CD4-positive, alpha-beta T cell treated with Interleukin-2 at 100 ng/mL for 4 hours (primary cell): ENCODE measurements around the gene BTNL9.
"Not testable (repeated sequence)": the region's sequence is repeated elsewhere in the genome, so short reads cannot be mapped to it uniquely, and the experiment has no call there.

ENCODE experiments used
- DNase-seq: peaks from one replicate; pipeline ENCODE4 v3.0.0-alpha.2; 2020; ENCODE audit warnings: low spot score

The BTNL9 gene

DNA sequence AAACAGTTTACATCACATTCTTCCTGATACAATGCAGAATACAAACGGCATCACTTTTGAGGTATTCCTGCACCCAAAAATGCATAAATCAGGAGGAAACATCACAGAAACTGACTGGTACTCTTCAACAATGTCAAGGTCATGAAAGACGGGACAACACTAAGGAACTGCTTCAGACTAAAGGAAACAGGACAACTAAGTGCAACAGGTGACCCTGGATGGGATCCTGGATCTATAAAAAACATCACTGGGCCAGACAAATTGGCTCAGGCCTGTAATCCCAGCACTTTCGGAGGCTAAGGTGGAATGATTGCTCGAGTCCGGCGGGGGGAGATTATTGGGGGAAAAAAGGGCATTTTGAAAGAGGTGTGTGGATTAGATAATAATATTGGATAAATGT is 22.6 kb downstream of the BTNL9 start:
- no peak for DNase-seq

DNA sequence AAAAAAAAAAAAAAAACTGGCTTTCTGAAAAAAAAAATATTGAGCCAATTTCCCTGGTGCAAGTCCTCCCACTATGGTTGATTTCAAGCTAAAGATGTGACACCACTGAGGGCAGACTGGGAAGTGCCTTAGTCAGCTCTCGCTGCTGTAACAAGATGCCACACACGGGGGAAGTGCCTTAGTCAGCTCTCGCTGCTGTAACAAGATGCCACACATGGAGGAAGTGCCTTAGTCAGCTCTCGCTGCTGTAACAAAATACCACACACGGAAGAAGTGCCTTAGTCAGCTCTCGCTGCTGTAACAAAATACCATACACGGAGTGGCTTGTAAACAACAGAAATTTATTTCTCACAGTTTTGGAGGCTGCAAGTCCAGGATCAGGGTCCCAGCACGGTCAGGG is 23.4 kb downstream of the BTNL9 start:
- no peak for DNase-seq

DNA sequence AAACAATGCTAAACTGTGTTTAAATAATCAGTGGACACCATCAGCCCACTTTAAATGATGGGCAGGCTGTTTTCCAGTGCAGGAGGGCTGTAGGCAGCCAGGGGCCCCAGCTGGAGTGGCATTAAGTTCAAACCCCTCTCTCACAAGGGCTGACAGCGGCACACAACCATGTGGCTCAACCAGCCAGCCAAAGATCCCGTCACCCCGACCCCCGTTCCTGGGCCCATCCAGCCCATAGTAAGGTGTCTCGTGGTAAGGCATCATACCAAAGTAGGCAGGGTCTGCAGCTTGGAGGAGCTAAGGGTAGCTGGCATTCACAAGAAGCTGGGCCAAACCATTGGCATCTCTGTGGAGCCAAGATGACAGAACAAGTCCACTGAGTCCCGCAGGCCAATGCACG is 24.9 kb downstream of the BTNL9 start:
- no peak for DNase-seq

DNA sequence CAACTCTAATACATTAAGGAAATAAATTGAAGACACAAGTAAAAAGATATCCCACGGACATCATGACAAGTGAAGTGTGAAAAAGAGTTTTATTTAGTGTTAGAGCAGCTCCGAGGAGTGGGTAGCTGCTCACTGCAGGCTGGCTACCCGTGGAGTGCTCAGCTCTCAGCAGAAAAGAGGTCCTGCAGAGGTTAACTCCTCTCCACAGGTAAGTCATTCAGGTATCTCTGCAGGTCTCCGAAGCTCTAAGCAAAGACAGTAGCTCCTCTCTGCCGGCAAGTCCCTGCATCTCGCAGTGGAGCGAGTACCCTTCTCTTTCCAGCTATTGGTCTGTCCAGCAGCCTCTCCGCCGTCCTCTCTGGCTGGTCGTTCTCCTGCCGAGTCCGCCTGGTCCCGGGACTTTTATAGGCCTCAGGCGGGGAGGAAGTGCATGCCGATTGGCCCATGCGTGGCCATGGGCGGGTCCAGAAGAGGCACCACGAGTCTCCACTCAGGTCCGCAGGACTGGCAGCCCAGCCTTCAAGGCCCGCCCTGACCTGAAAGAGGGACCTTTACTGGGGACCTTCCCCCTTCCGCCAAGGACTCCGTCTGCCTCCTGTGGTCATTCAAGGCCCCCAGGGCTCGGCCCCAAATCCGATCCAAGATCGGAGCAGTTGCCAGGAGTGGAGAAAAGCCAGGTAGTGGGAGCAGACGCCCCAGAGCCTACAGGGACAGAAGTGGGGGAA is 29.9 kb downstream of the BTNL9 start:
- DNase-seq = no peak

DNA sequence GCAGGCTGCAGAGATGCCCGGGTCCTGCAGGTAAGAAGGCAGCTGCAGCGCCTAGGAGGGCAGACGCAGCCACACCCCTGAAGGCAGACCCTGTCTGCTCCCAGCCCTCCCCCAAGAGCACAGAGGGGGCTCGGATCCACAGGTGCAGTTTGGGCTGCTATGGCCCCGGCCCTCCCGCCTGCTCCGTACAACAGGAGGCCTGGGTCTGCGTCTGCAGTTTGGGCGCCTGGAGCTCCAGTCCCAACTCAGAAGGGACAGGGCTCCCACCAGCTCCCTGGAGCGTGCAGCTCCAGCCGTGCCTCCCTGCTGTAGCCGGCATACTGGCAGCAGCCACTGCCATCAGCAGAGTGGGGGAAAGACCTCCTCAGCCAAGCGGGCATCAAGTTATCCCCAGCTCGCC is 30.5 kb downstream of the BTNL9 start:
- no peak for DNase-seq

DNA sequence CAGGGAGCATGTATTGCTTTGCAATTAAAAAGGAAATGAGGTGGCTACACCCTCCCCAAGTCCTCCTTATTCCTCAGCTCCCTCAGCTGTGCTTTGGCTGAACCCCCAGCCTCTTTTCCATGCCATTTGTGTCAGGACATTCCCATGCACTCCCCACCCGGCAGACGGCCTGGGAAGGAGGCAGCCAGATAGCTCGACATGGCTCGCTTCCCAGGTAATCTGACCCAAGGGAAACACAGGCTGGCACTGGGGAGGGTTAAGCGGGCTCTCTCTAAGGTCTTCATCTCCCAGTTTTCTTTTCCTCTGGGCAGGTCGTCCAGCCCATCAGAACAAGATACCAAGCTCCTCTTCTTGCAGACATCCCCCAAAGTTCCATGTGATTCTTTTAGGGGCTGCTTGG is 31.2 kb downstream of the BTNL9 start:
- DNase-seq = no peak

DNA sequence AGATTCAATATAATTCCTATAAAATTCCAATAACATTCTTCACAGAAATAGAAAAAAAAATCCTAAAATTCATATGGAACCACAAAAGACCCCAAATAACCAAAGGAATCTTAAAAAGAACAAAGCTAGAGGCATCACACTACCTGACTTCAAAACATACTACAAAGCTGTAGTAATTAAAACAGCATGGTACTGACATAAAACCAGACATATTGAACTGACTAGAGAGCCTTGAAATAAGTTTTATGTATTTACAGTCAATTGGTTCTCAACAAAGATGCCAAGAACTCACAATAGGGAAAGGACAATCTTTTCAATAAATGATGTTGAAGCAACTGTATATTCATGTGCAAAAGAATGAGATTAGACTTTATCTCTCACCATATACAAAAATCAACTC is 36.9 kb downstream of the BTNL9 start:
- DNase-seq = no peak

DNA sequence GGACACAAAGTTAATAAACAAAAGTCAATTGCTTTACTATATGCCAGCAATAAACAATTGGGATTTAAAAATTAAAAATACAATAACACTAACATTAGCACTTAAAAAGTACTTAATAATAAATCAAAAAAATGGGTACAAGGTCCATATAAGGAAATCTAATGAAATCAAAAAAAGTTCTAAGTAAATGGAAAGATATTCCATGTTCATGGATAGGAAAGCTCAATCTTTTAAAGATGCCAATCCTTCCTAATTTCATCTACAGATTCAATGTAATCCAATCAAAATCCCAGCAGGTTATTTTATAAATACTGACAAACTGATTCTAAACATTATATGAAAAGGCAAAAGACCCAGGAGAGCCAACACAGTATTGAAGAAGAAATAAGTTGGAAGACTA is 41.9 kb downstream of the BTNL9 start:
- DNase-seq = no peak

DNA sequence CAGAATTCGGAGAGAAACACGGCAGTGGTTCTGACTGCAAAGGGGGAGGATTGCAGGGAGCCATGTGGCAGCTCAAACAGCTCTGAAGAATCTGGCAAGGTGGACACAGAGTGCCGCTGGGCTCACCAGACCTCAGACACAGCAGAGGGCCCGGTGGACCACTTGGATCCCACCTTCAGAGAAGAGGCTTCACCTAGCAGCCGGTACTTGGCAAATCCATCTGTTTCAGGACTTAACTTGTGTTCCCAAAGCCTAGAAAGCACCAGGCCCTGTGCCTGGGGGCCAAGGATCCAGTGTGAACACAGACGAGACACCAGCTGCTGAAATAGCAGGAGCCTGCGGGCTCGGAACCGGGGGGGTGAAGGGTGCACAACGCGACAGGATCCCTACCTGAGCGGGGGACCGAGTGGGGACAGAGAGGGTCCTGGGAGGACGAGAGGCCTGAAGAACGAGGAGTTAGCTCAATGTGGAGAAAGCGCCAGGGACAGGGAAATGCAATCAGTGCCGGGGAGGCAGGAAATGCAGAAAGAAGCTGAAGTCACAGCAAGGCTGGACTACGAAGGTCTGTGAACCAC is 44.6 kb downstream of the BTNL9 start:
- DNase-seq = no peak

DNA sequence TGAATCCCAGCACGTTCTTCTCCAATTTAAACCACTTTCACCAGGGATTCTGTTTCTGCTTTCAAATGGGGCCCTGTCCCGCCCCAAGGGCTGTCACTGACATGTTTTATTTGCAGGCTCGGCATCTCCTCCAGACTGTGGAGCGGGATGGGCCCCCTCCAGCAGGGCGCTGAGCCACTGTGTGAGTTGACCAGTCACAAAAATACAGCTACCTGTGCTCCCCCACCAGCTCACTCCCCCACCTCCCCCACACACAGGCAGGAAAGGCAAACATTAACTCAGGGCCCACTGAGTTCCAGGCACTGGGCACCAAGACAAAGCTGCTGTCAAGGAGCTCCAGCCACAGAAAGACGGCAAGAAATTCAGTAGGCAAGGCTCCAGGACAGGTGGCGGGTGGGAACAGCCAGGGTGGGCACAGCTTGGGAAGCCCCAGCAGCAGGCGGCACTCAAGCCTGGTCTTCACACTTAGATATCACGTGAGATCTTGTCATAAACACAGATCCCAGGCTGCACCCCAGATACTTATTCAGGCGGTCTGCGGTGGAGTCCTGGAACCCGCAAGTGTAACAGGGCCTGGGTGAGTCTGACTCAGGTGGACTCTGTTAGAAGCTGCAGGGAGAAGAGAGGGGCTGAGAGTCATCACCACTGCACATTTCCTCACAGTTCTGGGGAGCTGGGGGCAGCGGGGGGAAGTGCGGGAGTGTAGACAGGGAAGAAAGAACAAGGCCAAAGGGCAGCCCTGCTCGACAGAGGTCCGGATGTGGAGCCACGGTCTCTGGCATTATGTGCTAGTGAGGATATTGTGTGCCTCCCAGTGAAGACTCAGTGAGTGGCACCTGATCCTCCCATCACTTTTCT is 46.2 kb downstream of the BTNL9 start:
- no peak for DNase-seq

DNA sequence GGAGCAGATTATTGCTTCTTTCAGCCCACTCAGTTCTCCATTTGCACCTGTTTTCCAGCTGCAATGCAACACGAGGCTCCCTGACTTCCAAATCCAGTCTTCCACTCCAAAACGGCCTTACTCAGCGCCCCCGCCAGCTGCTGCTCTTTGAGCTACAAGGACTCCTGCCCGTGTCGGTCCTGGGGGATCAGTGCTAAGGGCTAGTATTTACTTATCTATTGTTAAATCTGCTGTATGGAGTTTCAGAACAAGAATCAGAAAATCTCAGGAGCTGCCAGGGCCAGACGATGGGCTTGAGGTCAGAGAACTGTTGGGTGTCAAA is 46.8 kb downstream of the BTNL9 start:
- no peak for DNase-seq

DNA sequence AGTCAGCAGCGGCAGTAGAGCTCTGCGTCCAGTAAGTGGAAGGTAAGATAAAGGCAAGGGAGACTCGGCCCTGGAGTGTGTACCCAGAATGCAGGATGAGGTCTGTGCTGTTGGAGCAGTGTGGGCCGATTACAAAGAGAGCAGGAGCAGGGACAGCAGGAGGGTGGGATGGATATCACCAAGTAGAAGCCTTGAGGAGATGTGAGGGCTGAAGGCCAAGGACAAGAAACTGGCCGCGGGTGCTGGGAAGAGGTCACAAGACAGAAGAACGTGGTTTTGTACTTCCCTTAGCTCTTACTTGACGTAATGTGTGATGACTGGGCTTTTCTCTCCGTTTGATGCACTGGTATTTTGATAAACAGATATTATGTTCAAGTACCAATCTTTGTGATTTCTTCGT is 47.2 kb downstream of the BTNL9 start:
- DNase-seq = no peak

DNA sequence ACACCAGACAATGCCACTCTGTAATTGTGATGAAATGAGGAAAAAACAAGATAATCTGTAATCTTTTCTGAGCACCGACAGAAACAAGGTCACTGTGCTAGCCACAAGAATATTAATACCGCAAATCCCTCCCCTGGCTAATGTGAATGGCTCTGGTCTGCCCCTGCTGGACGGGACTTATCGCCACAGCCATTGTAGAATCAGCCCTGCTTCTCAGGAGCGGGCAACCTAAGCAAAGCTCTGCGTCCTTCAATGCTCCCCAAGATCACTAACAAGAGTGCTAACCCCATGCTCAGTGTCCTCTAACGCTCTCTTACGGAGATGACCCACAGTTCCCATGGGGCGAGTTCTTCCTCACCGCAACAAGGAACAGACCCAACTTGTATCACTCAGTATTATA is 48.2 kb downstream of the BTNL9 start:
- DNase-seq = no peak

DNA sequence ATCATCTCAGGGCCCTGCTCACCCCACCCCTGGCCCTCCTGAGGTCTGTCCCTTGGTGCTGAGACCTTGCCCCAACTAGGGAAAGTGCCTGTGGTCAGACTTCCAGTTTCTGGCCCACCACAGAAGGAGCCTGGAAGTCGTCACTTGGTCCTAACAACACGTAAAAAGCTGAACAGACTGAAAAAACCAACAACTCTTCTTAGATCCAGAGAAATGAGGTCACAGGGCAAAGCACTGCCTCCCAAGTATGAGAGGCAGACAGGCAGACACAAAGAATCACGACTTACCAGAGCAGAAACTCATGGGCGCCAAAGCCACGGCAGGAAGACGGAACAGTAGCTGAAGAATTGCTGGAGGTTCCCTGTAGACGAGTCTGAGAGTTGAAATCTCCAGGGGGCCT is 52.4 kb downstream of the BTNL9 start:
- DNase-seq = no peak

DNA sequence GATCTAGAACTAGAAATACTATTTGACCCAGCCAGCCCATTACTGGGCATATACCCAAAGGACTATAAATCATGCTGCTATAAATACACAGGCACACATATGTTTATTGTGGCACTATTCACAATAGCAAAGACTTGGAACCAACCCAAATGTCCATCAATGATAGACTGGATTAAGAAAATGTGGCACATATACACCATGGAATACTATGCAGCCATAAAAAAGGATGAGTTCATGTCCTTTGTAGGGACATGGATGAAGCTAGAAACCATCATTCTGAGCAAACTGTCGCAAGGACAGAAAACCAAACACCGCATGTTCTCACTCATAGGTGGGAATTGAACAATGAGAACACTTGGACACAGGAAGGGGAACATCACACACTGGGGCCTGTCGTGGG is 55.1 kb downstream of the BTNL9 start:
- not testable (repeated sequence) for DNase-seq

DNA sequence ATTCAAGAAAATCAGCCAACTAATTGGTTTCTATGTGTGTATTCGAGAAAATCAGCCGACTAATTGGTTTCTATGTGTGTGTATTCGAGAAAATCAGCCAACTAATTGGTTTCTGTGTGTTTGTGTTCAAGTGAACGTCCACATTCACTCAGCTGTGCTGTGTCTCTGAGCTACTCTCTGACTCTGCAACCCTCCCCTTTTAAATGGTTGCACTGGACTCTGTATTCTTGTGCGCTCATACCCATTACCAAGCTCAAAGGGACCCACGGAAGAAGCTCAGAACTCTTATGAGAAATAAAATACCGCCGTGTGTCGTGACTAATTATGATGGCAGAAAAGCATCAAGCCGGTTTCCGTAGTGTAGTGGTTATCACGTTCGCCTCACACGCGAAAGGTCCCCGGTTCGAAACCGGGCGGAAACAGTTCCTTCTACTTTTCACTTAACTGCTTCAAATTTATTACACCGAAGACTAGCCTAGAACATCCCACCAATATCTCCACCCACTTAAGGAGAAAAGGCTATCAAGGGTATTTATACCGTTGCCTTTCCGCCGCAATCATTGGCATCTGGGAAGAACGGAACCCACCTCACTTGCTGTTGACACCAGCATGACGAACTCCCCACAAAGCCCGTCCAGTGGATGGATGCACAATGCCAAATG is 56.8 kb downstream of the BTNL9 start:
- not testable (repeated sequence) for DNase-seq

DNA sequence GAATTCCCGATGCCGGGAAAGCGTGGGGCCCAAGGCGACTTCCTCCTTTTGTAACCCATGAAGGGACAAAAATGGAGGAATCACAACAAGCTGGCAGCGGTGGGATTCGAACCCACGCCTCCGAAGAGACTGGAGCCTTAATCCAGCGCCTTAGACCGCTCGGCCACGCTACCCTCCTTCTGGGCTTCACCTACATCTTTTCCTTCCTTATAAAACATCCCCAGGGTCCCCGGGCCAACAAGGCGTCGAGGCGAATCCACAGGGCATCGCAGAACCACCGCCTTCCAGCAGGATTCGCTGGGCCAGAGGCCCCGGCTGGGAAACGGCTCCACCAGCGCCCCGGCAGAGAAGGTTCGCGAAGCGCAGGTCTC is 57.3 kb downstream of the BTNL9 start:
- not testable (repeated sequence) for DNase-seq

DNA sequence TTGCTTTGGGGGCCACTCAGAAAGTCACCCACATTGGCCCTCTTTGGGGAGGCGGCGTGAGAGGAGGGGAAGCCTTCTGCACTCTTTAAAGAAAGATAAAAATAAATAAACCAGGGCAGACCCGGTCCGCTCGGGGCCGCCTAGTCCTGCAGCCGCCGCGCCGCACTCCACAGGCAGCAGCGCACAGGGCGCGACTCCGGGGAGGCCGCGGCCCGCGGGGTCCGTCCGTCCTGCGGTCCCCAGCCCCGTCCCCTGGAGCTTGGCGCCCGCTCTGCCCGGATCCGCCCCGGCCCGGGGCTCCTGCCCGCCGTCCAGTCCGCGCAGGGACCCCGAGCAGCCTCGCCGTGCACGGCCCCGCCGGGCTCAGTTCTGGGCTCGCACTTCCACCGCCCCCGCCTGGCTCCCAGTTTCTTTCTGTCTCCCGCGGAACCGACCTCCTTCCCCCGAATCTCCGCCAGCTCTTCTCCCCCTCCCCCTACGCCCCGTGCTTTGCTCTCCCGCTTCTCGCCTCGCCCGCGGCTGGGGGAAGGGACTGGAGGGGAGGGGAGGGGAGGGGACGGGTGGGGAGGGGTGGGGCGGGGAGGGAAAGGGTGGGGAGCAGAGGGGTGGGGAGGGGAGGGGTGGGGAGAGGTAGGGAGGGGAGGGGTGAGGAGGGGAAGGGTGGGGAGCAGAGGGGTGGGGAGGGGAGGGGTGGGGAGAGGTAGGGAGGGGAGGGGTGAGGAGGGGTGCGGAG is 57.9 kb downstream of the BTNL9 start:
- DNase-seq = not testable (repeated sequence)

DNA sequence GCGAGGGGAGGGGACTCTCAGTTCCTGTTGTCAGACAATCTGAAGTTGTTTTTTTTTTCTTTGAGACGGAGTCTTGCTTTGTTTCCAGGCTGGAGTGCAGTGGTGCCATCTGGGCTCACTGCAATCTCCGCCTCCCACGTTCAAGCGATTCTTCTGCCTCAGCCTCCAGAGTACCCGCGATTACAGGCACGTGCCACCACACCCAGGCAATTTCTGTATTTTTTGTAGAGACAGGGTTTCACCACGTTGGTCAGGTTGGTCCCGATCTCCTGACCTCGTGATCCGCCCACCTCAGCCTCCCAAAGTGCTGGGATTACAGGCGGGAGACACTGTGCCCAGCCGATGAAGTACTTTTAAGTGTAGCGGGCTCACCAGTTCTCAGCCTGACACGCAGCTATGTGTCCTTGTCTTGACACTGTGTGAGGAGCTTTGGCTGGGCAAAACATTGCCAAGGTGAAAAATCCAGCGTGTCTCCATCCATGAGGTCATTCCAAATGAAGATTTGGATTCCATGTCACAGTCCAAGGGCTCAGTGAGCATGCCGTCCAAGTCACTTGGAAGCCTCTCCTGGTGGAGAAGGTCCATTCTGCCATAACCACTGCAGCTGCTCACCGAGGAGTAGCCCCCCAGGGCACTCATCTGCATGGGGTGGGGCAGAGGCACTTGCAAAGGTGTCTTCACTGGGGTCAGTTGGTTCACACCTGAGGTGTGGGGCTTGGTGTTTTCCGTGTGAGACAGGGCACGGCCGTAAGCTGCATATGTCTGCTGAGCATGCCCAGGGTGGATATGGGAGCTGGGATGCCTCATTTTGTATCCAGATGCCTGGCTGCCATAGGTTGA is 58.9 kb downstream of the BTNL9 start:
- no peak for DNase-seq

DNA sequence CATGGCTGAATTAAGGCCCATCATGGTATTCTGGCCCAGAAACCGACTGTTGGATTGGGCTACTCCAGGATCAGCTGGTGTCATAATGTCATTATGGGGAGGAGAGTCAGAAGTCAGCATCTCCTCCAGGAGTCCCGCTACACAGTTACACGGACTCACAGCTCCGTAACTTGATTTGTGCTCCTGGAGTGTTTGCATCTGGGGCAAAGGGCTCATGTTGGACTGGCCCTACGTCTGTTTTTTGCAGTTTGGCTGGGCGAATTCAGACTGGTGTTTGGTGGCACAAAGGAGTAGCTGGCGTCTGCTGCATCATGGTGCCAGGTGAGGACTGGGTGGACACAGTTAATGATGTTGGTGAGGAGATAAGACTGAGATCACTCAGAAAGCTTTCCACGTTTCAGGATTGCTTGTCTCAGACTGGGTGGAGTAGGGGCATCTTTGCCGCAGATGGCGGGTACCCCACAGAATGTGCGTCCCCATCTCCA is 59.6 kb downstream of the BTNL9 start:
- DNase-seq = no peak
